Measurements from ENCODE around the gene CORIN.

GRCh38 chr4:47848041-47848440 is 10.2 kb upstream of the CORIN start:
- TF ChIP-seq TAF1 (IDR thresholded peaks at IDR 0.05; ENCODE audit: low read depth) (no peak), CTCF (IDR thresholded peaks at IDR 0.05; ENCODE audit: poor library complexity, severe bottlenecking) (no peak), POLR2AphosphoS5 (IDR thresholded peaks at IDR 0.05) (no peak)
